Testis (tissue), 2 donors: ENCODE measurements around the gene NUDT1.

ENCODE experiments used
- POLR2A ChIP-seq: fragments of 450-650 bp; IDR thresholded peaks from one replicate; pipeline ENCODE4 v1.6.1; 2017; ENCODE audit warnings: antibody characterized with exemption, mild to moderate bottlenecking, moderate library complexity
- TF ChIP-seq, protein P1 (sequence below), 3 experiments: fragments of 450-650 bp in 2 of 3; fragments of 200-600 bp in 1 of 3; sonication (generic) in 1 of 3; IDR thresholded peaks; one replicate each; pipeline ENCODE4 v1.5.1; 2016 to 2019; ENCODE audit warnings: antibody characterized with exemption in 3 of 3, mild to moderate bottlenecking in 2 of 3, moderate library complexity in 1 of 3

DNA sequence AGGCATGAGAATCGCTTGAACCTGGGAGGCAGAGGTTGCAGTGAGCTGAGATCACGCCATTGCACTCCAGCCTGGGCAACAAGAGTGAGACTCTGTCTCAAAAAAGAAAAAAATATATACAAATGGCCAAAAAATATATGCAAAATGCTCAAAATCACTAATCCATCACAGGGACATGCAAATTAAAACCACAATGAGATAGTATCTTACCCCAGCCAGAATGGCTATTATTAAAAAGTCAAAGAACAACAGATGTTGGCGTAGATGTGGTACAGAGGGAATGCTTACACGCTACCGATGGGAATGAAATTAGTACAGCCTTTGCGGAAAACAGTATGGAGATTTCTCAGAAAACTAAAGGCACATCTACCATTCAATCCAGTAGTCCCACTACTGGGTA lies 54.8 kb downstream of the NUDT1 start:
- TF ChIP-seq, protein P1, sequence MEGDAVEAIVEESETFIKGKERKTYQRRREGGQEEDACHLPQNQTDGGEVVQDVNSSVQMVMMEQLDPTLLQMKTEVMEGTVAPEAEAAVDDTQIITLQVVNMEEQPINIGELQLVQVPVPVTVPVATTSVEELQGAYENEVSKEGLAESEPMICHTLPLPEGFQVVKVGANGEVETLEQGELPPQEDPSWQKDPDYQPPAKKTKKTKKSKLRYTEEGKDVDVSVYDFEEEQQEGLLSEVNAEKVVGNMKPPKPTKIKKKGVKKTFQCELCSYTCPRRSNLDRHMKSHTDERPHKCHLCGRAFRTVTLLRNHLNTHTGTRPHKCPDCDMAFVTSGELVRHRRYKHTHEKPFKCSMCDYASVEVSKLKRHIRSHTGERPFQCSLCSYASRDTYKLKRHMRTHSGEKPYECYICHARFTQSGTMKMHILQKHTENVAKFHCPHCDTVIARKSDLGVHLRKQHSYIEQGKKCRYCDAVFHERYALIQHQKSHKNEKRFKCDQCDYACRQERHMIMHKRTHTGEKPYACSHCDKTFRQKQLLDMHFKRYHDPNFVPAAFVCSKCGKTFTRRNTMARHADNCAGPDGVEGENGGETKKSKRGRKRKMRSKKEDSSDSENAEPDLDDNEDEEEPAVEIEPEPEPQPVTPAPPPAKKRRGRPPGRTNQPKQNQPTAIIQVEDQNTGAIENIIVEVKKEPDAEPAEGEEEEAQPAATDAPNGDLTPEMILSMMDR (IDR thresholded peaks at IDR 0.05) = no peak
- no peak for TF ChIP-seq POLR2A
